ENCODE data around the gene HOXA13. TPM values are rescaled to one million over a fixed set of nuclear protein-coding genes. Genes with fewer than 3 reads are reported as not detected.

The HOXA13 gene
- total and polyA plus RNA-seq, 11 donors: not detected

DNA sequence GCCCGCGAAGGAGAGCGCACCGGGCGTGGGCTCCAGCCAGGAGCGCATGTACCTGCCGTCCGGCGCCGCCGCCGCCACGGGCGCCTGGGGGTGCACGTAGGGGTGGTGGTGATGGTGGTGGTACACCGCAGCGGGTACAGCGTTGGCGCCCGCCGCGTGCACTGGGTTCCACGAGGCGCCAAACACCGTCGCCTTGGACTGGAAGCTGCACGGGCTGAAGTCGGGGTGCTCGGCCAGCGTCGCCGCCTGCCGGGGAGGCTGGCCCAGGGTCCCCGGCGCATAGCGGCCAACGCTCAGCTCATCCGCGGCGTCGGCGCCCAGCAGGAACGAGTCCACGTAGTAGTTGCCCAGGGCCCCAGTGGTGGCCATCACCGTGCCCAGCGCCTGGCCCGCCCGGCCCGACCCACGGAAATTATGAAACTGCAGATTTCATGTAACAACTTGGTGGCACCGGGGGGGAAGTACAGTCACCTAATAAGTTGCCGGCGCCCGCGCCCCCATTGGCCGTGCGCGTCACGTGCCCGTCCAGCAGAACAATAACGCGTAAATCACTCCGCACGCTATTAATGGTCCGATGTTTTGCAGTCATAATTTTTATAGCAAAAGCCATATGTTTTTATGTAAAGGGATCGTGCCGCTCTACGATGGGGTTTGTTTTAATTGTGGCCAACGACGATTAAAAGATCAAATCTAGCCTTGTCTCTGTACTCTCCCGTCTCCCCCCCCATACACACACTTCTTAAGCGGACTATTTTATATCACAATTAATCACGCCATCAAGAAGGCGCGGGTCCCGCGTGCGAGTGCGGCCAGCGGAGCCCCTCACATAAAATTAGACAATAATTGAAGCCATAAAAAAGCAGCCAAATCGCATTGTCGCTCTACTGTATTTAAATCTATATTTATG is 34.5 kb downstream of the HOXA13 start, which contains the start of gene HOXA9:
Gene HOXA9, minus strand, starts transcription at position 449 of the 907 bp plus-strand sequence. Its CDS starts 80 bp downstream, at position 369.
- H3K4me3 ChIP-seq: peak within 1 kb of the TSS in 11 of 12 donors; percentile 6 to 51 (median 17)
- H3K9me3 ChIP-seq: no peaks in the 10 kb centered on the region
- DNase-seq (peak in 2 of 5 donors; percentile 33 to 74), ATAC-seq (no peak)
- H3K27me3 ChIP-seq: peaks cover 79 to 100% (median 98%) of the 10 kb centered on the region in 9 donors
- WGBS, 4 donors: 4 to 7% (median 6%) methylated on average over 50 to 82 of the region's 82 CpGs
- TF ChIP-seq, protein P1, sequence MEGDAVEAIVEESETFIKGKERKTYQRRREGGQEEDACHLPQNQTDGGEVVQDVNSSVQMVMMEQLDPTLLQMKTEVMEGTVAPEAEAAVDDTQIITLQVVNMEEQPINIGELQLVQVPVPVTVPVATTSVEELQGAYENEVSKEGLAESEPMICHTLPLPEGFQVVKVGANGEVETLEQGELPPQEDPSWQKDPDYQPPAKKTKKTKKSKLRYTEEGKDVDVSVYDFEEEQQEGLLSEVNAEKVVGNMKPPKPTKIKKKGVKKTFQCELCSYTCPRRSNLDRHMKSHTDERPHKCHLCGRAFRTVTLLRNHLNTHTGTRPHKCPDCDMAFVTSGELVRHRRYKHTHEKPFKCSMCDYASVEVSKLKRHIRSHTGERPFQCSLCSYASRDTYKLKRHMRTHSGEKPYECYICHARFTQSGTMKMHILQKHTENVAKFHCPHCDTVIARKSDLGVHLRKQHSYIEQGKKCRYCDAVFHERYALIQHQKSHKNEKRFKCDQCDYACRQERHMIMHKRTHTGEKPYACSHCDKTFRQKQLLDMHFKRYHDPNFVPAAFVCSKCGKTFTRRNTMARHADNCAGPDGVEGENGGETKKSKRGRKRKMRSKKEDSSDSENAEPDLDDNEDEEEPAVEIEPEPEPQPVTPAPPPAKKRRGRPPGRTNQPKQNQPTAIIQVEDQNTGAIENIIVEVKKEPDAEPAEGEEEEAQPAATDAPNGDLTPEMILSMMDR (IDR thresholded peaks at IDR 0.05): peak in 1 of 12 donors; percentile 8
- TF ChIP-seq POLR2A (IDR thresholded peaks at IDR 0.05): no peak
- H3K27ac ChIP-seq: peak within 1 kb of the TSS in 1 of 12 donors; percentile 91
- intact Hi-C loops (cut with DNase I): loop anchor here in 7 of 10 donors (10.0 kb wide), 6 partner anchors 801 to 1311 kb away; no protein-coding TSS in a partner anchor
- H3K4me1 ChIP-seq: peaks cover 0 to 60% (median 19%) of the 10 kb centered on the region in 12 donors
- H3K36me3 ChIP-seq: no peaks in the 10 kb centered on the region

DNA sequence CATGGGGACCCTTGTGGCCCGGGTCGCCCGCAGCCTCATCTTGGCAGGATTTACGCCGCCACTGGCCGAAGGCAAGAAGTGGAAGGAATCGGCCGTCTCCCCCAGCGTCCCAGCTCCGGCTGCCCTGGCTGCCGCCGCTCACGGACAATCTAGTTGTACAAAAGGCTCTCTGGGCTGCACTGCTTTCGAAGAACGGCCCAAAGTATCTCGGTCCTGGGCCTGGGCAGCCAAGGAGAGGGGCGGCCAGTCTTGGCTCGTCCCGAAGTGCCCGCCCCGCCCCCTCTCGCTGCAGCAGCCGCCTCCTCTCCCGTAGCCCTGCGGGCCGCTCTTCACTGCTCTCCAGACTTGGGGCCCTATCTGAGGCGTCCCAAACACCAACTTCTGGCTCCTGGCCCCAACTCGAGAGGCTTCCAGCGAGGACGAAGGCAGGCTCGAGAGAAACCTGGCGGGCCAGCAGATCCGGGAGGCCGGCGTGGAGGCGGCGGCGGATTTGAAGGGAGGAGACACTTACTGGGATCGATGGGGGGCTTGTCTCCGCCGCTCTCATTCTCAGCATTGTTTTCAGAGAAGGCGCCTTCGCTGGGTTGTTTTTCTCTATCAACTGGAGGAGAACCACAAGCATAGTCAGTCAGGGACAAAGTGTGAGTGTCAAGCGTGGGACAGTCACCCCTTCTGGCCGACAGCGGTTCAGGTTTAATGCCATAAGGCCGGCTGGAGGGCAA is 35.4 kb downstream of the HOXA13 start:
- DNase-seq (peak in 2 of 5 donors; percentile 23 to 64), ATAC-seq (no peak)
- intact Hi-C loops (cut with DNase I): loop anchor here in 9 of 10 donors (5.0 to 10.0 kb wide), 10 partner anchors 312 to 1310 kb away; no protein-coding TSS in a partner anchor
- peak overlapping the region in 9 of 12 donors; percentile 6 to 51 (median 20) for H3K4me3 ChIP-seq
- H3K4me1 ChIP-seq: peaks cover 0 to 61% (median 17%) of the 10 kb centered on the region in 12 donors
- H3K36me3 ChIP-seq: no peaks in the 10 kb centered on the region
- H3K27ac ChIP-seq: peak overlapping the region in 1 of 12 donors; percentile 91
- H3K9me3 ChIP-seq: no peaks in the 10 kb centered on the region
- TF ChIP-seq, protein P1 (IDR thresholded peaks at IDR 0.05): no peak
- TF ChIP-seq POLR2A (IDR thresholded peaks at IDR 0.05): no peak
- 2 to 3% (median 3%) methylated on average over 23 to 47 of the region's 47 CpGs for WGBS, 4 donors
- peaks cover 79 to 100% (median 98%) of the 10 kb centered on the region in 9 donors for H3K27me3 ChIP-seq

- TF ChIP-seq, protein P1 (IDR thresholded peaks at IDR 0.05): no peak
- TF ChIP-seq POLR2A (IDR thresholded peaks at IDR 0.05): no peak
- Histone ChIP-seq H3K27ac (peak overlapping the region in 1 of 12 donors; percentile 91), H3K9me3 (no peaks in the 10 kb centered on the region), H3K4me3 (peak overlapping the region in 1 of 12 donors; percentile 51), H3K4me1 (peaks cover 0 to 59% (median 16%) of the 10 kb centered on the region in 12 donors), H3K27me3 (peaks cover 79 to 100% (median 98%) of the 10 kb centered on the region in 9 donors), H3K36me3 (no peaks in the 10 kb centered on the region)
- intact Hi-C loops (cut with DNase I): loop anchor here in 9 of 10 donors (5.0 to 10.0 kb wide), 10 partner anchors 312 to 1309 kb away; no protein-coding TSS in a partner anchor
- DNase-seq: no peak
- no peak for ATAC-seq
- 13 to 24% (median 19%) methylated on average over 12 of the region's 12 CpGs for WGBS, 4 donors
Observed at GRCh38 chr7:27164045-27164366, 35.9 kb downstream of the HOXA13 start.

All from heart left ventricle (tissue), 16 donors.